Trophoblast cell (in vitro differentiated cells and primary cell): Measurements from ENCODE around the gene HDC.

Source experiments
- DNase-seq, 2 donors: peaks; one replicate each; pipeline ENCODE4 v3.0.0-alpha.2; 2016
- H2AFZ ChIP-seq: 2 replicates; pipeline ENCODE4 v1.6.1; 2013; ENCODE audit warnings: low read length, moderate library complexity, mild to moderate bottlenecking; ENCODE audit not compliant: insufficient read depth, poor library complexity
- H2AK5ac ChIP-seq: 2 replicates; pipeline ENCODE4 v1.6.1; 2013; ENCODE audit warnings: mild to moderate bottlenecking, low read length
- H2BK120ac ChIP-seq: 2 replicates; pipeline ENCODE4 v1.6.1; 2013; ENCODE audit warnings: low read length, mild to moderate bottlenecking, moderate library complexity; ENCODE audit not compliant: insufficient read depth, poor library complexity
- H2BK12ac ChIP-seq: 2 replicates; pipeline ENCODE4 v1.6.1; 2013; ENCODE audit warnings: mild to moderate bottlenecking, low read length, moderate library complexity
- H2BK5ac ChIP-seq: 2 replicates; pipeline ENCODE4 v1.6.1; 2013; ENCODE audit warnings: low read length, low read depth, moderate library complexity, mild to moderate bottlenecking; ENCODE audit not compliant: poor library complexity
- H3K14ac ChIP-seq: 2 replicates; pipeline ENCODE4 v1.6.1; 2013; ENCODE audit warnings: mild to moderate bottlenecking, low read length
- H3K18ac ChIP-seq: 2 replicates; pipeline ENCODE4 v1.6.1; 2013; ENCODE audit warnings: mild to moderate bottlenecking, low read length
- H3K23ac ChIP-seq: 2 replicates; pipeline ENCODE4 v1.6.1; 2013; ENCODE audit warnings: low read length
- H3K27ac ChIP-seq: 2 replicates; pipeline ENCODE4 v1.5.1; 2013; ENCODE audit warnings: low read depth, mild to moderate bottlenecking, inconsistent platforms, low read length, moderate library complexity
- H3K27me3 ChIP-seq: 2 replicates; pipeline ENCODE4 v1.6.1; 2013; ENCODE audit warnings: inconsistent platforms, mild to moderate bottlenecking, low read length, moderate library complexity; ENCODE audit not compliant: insufficient read depth
- H3K36me3 ChIP-seq, 2 experiments: 1 replicate in 1 of 2; 2 replicates in 1 of 2; pipeline ENCODE4 v1.6.1; 2013; ENCODE audit warnings: low read length in 2 of 2, mild to moderate bottlenecking in 2 of 2, moderate library complexity in 1 of 2; ENCODE audit not compliant: insufficient read depth in 2 of 2, control insufficient read depth in 1 of 2
- H3K4ac ChIP-seq: 2 replicates; pipeline ENCODE4 v1.6.1; 2013; ENCODE audit warnings: low read depth, mild to moderate bottlenecking, low read length, moderate library complexity
- H3K4me1 ChIP-seq, 2 experiments: 1 replicate in 1 of 2; 2 replicates in 1 of 2; pipeline ENCODE4 v1.6.1; 2013; ENCODE audit warnings: low read length in 2 of 2, mild to moderate bottlenecking in 2 of 2, moderate library complexity in 1 of 2; ENCODE audit not compliant: insufficient read depth in 2 of 2, control insufficient read depth in 1 of 2
- H3K4me2 ChIP-seq: 2 replicates; pipeline ENCODE4 v1.6.1; 2013; ENCODE audit warnings: inconsistent platforms, mild to moderate bottlenecking, low read length, moderate library complexity
- H3K4me3 ChIP-seq: 2 replicates; pipeline ENCODE4 v1.5.1; 2013; ENCODE audit warnings: mild to moderate bottlenecking, low read depth, low read length, inconsistent platforms
- H3K79me1 ChIP-seq: one replicate; pipeline ENCODE4 v1.6.1; 2013; ENCODE audit warnings: low read length
- H3K79me2 ChIP-seq: 2 replicates; pipeline ENCODE4 v1.6.1; 2013; ENCODE audit warnings: low read length, mild to moderate bottlenecking; ENCODE audit not compliant: control insufficient read depth, insufficient read depth, poor library complexity
- H3K9ac ChIP-seq: 2 replicates; pipeline ENCODE4 v1.6.1; 2013; ENCODE audit warnings: mild to moderate bottlenecking, low read length
- H3K9me3 ChIP-seq: 2 replicates; pipeline ENCODE4 v1.6.1; 2013; ENCODE audit warnings: low read depth, mild to moderate bottlenecking, control low read depth, inconsistent platforms, low read length; ENCODE audit not compliant: insufficient read depth
- H4K12ac ChIP-seq: 2 replicates; pipeline ENCODE4 v1.6.1; 2013; ENCODE audit warnings: low read depth, mild to moderate bottlenecking, low read length, moderate library complexity
- H4K8ac ChIP-seq: 2 replicates; pipeline ENCODE4 v1.6.1; 2013; ENCODE audit warnings: low read depth, mild to moderate bottlenecking, low read length, moderate library complexity
- H4K91ac ChIP-seq: one replicate; pipeline ENCODE4 v1.6.1; 2013; ENCODE audit warnings: low read depth, mild to moderate bottlenecking, low read length, moderate library complexity
- WGBS: extraction: QIAGEN DNeasy Blood & Tissue Kit; methylation state at CpG from one replicate; pipeline ENCODE4 v1.1.7; 2013; ENCODE audit warnings: missing lambda C conversion rate; ENCODE audit not compliant: insufficient read length, insufficient coverage; ENCODE audit errors: extremely low coverage; 5-methylcytosine and 5-hydroxymethylcytosine counted together

HDC gene

DNA sequence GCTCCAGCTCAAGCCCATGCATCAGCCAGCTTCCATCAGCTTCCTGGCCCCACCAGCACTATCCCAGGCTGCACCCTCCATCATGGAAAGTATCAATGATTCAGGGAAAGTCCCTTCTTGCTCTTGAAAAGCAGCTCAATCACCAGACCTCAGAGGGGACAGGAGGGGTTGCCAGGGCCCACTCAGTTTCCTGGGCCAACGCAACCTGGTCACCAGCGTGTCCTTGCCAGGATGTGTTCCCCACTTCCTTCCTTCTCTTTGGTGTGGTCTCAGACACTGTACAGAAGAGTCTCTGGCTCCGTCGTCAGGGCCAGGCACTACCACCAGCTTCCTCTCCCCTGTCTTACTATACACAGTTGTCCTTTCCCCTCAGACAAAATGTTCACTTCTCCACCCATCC lies 3.0 kb downstream of the HDC start:
- H3K9ac ChIP-seq, result no peak overlapping the region
- H4K91ac ChIP-seq, result no peak overlapping the region
- no peak overlapping the region for H2BK12ac ChIP-seq
- H3K9me3 ChIP-seq, result peaks cover 3% of the 10 kb centered on the region
- H3K36me3 ChIP-seq, result no peaks in the 10 kb centered on the region
- H2AK5ac ChIP-seq, result no peak overlapping the region
- H3K4ac ChIP-seq, result no peak overlapping the region
- H4K12ac ChIP-seq, result no peak overlapping the region
- DNase-seq, result no peak
- H3K79me2 ChIP-seq, result no peaks in the 10 kb centered on the region
- no peak overlapping the region for H3K4me3 ChIP-seq
- H3K23ac ChIP-seq, result no peak overlapping the region
- H3K4me2 ChIP-seq, result no peak overlapping the region
- H2BK5ac ChIP-seq, result no peak overlapping the region
- H3K79me1 ChIP-seq, result no peaks in the 10 kb centered on the region
- H3K4me1 ChIP-seq, result peaks cover 0 to under 1% of the 10 kb centered on the region in 2 experiments
- no CpG with 5 or more reads among the region's 4 CpGs for WGBS
- no peaks in the 10 kb centered on the region for H3K27me3 ChIP-seq
- no peak overlapping the region for H4K8ac ChIP-seq
- H2AFZ ChIP-seq, result no peak overlapping the region
- H2BK120ac ChIP-seq, result no peak overlapping the region
- H3K27ac ChIP-seq, result no peak overlapping the region
- H3K14ac ChIP-seq, result no peak overlapping the region
- no peak overlapping the region for H3K18ac ChIP-seq

DNA sequence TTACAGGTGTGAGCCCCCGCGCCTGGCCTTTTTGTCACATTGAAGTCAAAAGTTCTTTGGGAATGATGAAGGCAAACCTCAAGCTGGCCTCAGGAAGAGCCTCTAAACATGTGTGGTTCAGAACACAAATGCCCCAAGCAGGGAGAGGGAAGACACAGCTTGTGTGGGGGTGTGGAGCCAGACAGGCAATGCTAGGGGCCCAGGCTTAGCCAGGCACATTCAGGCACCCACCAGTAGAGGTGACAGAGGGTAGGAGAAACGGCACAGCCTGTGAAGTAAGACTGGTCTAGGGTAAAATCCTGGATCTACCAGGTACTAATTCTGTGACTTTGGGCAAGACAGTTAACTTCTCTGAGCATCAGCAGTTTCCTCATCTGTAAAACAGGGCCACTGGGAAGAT lies 3.5 kb downstream of the HDC start:
- peaks cover 0 to 5% of the 10 kb centered on the region in 2 experiments for H3K4me1 ChIP-seq
- H3K79me2 ChIP-seq, result no peaks in the 10 kb centered on the region
- H3K4me2 ChIP-seq, result no peak overlapping the region
- DNase-seq, result no peak
- no peak overlapping the region for H4K91ac ChIP-seq
- H3K23ac ChIP-seq, result no peak overlapping the region
- H3K9ac ChIP-seq, result no peak overlapping the region
- no peak overlapping the region for H2AFZ ChIP-seq
- no peak overlapping the region for H2BK120ac ChIP-seq
- H3K27me3 ChIP-seq, result no peaks in the 10 kb centered on the region
- no peak overlapping the region for H3K27ac ChIP-seq
- H3K4ac ChIP-seq, result no peak overlapping the region
- no peak overlapping the region for H3K18ac ChIP-seq
- H2BK5ac ChIP-seq, result no peak overlapping the region
- H4K12ac ChIP-seq, result no peak overlapping the region
- no peak overlapping the region for H3K4me3 ChIP-seq
- H3K9me3 ChIP-seq, result peaks cover 6% of the 10 kb centered on the region
- H2AK5ac ChIP-seq, result no peak overlapping the region
- no peak overlapping the region for H2BK12ac ChIP-seq
- no peaks in the 10 kb centered on the region for H3K36me3 ChIP-seq
- no peaks in the 10 kb centered on the region for H3K79me1 ChIP-seq
- no CpG with 5 or more reads among the region's 3 CpGs for WGBS
- H3K14ac ChIP-seq, result no peak overlapping the region
- H4K8ac ChIP-seq, result no peak overlapping the region

DNA sequence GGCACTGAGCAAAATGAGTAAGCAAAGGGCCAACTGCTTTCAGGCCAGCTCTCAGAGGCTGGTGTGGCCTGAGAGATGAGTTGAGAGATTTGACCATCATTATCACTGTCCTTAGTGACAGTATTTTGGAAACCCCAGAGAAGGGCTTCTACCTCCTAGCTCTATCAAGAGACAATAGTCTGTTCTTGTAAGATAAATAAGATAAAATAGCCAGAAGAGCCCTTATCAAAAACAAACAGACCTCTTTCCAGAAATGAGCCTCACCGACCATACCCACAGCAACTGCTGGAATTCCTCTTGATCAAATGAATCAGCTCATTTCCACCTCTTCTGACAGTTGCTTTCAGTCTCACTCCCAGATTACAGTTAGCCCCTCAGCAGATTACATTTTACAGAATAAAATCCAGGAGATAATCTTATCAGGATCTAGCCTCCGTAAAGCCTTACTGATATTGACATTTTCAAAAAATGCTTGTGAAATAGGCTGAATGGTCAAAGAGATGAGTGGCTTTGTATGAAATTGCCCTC lies 4.5 kb downstream of the HDC start:
- Histone ChIP-seq H3K4me3 (no peak overlapping the region), H3K79me2 (no peaks in the 10 kb centered on the region)
- no CpG with 5 or more reads among the region's 2 CpGs for WGBS

DNA sequence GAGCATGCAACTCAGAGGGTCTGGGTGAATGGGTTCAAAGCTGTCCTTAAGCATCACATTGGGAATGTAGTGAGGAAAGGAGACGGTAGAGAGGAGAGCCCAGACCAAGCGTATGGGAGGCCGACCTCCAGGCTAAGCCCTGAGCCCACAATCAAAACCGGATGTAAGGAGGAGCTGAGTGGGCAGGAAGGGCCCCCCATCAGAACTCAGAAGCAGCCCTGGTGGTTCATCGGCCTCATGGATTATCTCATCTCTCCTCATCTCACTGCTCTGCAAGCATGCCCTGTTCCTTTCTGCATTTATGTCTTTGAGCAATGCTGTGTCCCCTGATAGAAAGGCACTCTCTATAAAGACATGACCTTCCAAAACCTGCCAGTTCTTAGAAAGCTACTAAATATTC lies 6.2 kb downstream of the HDC start:
- no peak overlapping the region for H3K4ac ChIP-seq
- peaks cover 0 to 5% of the 10 kb centered on the region in 2 experiments for H3K4me1 ChIP-seq
- no peak overlapping the region for H3K18ac ChIP-seq
- H3K36me3 ChIP-seq, result no peaks in the 10 kb centered on the region
- no peak overlapping the region for H3K14ac ChIP-seq
- H3K27me3 ChIP-seq, result no peaks in the 10 kb centered on the region
- no peak overlapping the region for H2BK12ac ChIP-seq
- no peak overlapping the region for H2AFZ ChIP-seq
- no CpG with 5 or more reads among the region's 5 CpGs for WGBS
- H3K9ac ChIP-seq, result no peak overlapping the region
- DNase-seq, result no peak
- no peak overlapping the region for H2BK120ac ChIP-seq
- H4K12ac ChIP-seq, result no peak overlapping the region
- H4K8ac ChIP-seq, result no peak overlapping the region
- no peak overlapping the region for H2AK5ac ChIP-seq
- H4K91ac ChIP-seq, result no peak overlapping the region
- H3K23ac ChIP-seq, result no peak overlapping the region
- H3K27ac ChIP-seq, result no peak overlapping the region
- peaks cover 6% of the 10 kb centered on the region for H3K9me3 ChIP-seq
- no peak overlapping the region for H3K4me2 ChIP-seq
- no peaks in the 10 kb centered on the region for H3K79me2 ChIP-seq
- no peaks in the 10 kb centered on the region for H3K79me1 ChIP-seq
- no peak overlapping the region for H3K4me3 ChIP-seq
- no peak overlapping the region for H2BK5ac ChIP-seq

More for the DNA sequence above, 4.5 kb downstream of the HDC start:
- peaks cover 6% of the 10 kb centered on the region for H3K9me3 ChIP-seq
- no peak overlapping the region for H3K27ac ChIP-seq
- peak; percentile 7 to 48 for DNase-seq
- no peak overlapping the region for H2BK5ac ChIP-seq
- H2BK12ac ChIP-seq, result no peak overlapping the region
- H4K12ac ChIP-seq, result no peak overlapping the region
- peaks cover 0 to 5% of the 10 kb centered on the region in 2 experiments for H3K4me1 ChIP-seq
- H2BK120ac ChIP-seq, result no peak overlapping the region
- H4K8ac ChIP-seq, result no peak overlapping the region
- H2AFZ ChIP-seq, result no peak overlapping the region
- H3K4me2 ChIP-seq, result no peak overlapping the region
- H3K79me1 ChIP-seq, result no peaks in the 10 kb centered on the region
- H2AK5ac ChIP-seq, result no peak overlapping the region
- H3K18ac ChIP-seq, result no peak overlapping the region
- no peak overlapping the region for H3K4ac ChIP-seq
- no peak overlapping the region for H3K9ac ChIP-seq
- H3K27me3 ChIP-seq, result no peaks in the 10 kb centered on the region
- no peak overlapping the region for H3K14ac ChIP-seq
- H4K91ac ChIP-seq, result no peak overlapping the region
- no peaks in the 10 kb centered on the region for H3K36me3 ChIP-seq
- no peak overlapping the region for H3K23ac ChIP-seq
